Left forelimb (tissue), 1 donor: ENCODE data around the gene PSAPL1.
A peak's percentile ranks its signal among the peaks of the same experiment; 100 is the strongest.

Experiments
- DNase-seq: peaks from one replicate; pipeline ENCODE4 v3.0.0-alpha.2; 2018; ENCODE audit warnings: low spot score

The PSAPL1 gene

DNA sequence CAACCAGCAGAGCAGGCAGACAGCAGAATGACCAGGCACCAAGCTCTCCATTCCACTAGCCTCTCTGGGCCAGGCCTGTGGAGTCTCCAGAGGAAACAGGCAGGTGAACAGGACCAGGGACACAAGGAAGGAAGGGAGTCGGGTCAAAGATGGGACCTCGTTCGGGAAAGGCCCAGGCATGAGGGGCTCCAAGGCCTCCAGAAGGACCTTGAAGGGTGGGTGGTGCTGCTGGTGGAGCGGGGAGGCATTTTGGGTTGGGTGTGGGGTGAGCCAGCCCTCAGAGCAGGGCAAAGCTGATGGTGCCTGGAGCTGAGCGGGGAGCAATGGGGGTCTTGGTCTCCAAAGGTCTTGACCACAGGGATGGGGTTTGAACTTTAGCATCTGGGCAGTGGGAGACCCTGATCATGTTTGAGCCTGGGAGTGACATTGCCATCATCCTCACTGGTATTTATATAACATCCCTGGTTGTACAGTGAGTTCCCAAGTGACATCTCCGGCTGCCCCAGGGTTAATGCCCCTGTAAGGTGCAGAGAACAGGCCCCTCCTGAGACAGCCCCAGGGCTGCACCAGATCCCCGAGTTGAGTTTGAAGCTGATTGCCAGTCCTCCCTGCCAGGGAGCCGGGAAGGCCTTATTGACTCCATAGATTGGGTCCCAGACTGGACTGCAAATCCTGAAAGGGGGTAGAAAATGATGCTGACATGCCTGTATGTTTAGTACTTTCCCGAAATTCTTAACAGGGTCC, 52.7 kb downstream of the PSAPL1 start:
- peak; percentile 47 for DNase-seq

GRCh38 chr4:7381221-7381889, 53.4 kb downstream of the PSAPL1 start:
- DNase-seq, result no peak
